ENCODE data around the gene CCDC6. TPM values are rescaled to one million over a fixed set of nuclear protein-coding genes. Genes with fewer than 3 reads are reported as not detected.

Gene CCDC6
- total and polyA plus RNA-seq, 2 of the 4 experiments (the other 2 are of a cell fraction) = 21.8 to 30.8 TPM

GRCh38 chr10:59819683-59820082 lies 86.7 kb downstream of the CCDC6 start:
- ChIA-PET POLR2A (ENCODE audit: unreplicated experiment) (no interaction called here), CTCF (no interaction called here)
- peaks cover 2% of the 10 kb centered on the region; the same call in 1 of the 2 replicates for H3K36me3 ChIP-seq (ENCODE audit: control insufficient read depth, insufficient read depth, low read length)
- no TSS peak for BruUV-seq (replicated peaks)
- no peak for DNase-seq
- no CpG with 5 or more reads among the region's 2 CpGs for WGBS, 2 experiments (ENCODE audit: extremely low coverage in 2 of 2, insufficient read length in 1 of 2)
- no peak overlapping the region for H2BK120ac ChIP-seq (ENCODE audit: low read depth, low read length)
- in situ Hi-C loops (cut with MboI; ENCODE audit: low sequenced_read_pairs) = no loop called here
- no peaks in the 10 kb centered on the region for H3K27me3 ChIP-seq (ENCODE audit: control insufficient read depth, insufficient read depth, low read length)
- H4K20me1 ChIP-seq (ENCODE audit: insufficient read depth, low read length) = no peaks in the 10 kb centered on the region
- no peaks in the 10 kb centered on the region for H3K4me1 ChIP-seq (ENCODE audit: control insufficient read depth, insufficient read depth, low read length)
- H3K23ac ChIP-seq (ENCODE audit: low read depth, low read length) = no peak overlapping the region
- no peak overlapping the region for H2BK5ac ChIP-seq (ENCODE audit: low read depth, low read length, poor library complexity, severe bottlenecking)
- no peak overlapping the region for H4K5ac ChIP-seq (ENCODE audit: low read depth, low read length)
- H2AK5ac ChIP-seq (ENCODE audit: low read depth, low read length) = no peak overlapping the region
- H3K14ac ChIP-seq (replicated peaks; ENCODE audit: low read depth, low read length) = no peak overlapping the region
- peaks cover 18 to 41% of the 10 kb centered on the region in 2 experiments for H3K79me1 ChIP-seq (ENCODE audit: low read depth in 1 of 2, low read length in 2 of 2)
- no peak overlapping the region for H2AK9ac ChIP-seq (replicated peaks; ENCODE audit: low read depth, low read length, poor library complexity)
- no peak overlapping the region for H4K8ac ChIP-seq (ENCODE audit: low read depth in 2 of 2, low read length in 2 of 2)
- no peak overlapping the region for H2AFZ ChIP-seq (replicated peaks; ENCODE audit: low read length, poor library complexity)
- no peak overlapping the region for H3K9ac ChIP-seq (ENCODE audit: low read depth, low read length)
- dilution Hi-C loops (cut with HindIII; ENCODE audit: low sequenced_read_pairs, unreplicated experiment) = no loop called here
- no peak overlapping the region for H3K56ac ChIP-seq (ENCODE audit: extremely low read depth, insufficient read depth, low read length)
- intact Hi-C loops (cut with micrococcal nuclease) = no loop called here
- H3K9me1 ChIP-seq (ENCODE audit: insufficient read depth, low read length) = peaks cover 2% of the 10 kb centered on the region; the same call in 1 of the 2 replicates
- no peak overlapping the region for H2BK15ac ChIP-seq (ENCODE audit: low read depth, low read length)
- H3K4me3 ChIP-seq (ENCODE audit: insufficient read depth, low read depth, low read length) = no peak overlapping the region
- H4K91ac ChIP-seq (ENCODE audit: insufficient read depth, low read depth, low read length) = no peak overlapping the region
- no peak overlapping the region for H3K4me2 ChIP-seq (ENCODE audit: low read depth, low read length)
- no peak overlapping the region for H3K18ac ChIP-seq (ENCODE audit: low read depth, low read length)
- no peak overlapping the region for H3K4ac ChIP-seq (ENCODE audit: low read depth, low read length)
- H3K27ac ChIP-seq (ENCODE audit: insufficient read depth, low read length) = no peak overlapping the region
- ATAC-seq (ENCODE audit: low read depth) = no peak
- TF ChIP-seq MAZ (IDR thresholded peaks at IDR 0.05; ENCODE audit: borderline replicate concordance, low read depth, low read length) (no peak), RAD21 (IDR thresholded peaks at IDR 0.05; ENCODE audit: low read length) (no peak), BHLHE40 (IDR thresholded peaks at IDR 0.05; ENCODE audit: low read depth, low read length) (no peak), MXI1 (IDR thresholded peaks at IDR 0.05; ENCODE audit: borderline replicate concordance, low read depth, low read length) (no peak), MAFK (IDR thresholded peaks at IDR 0.05; ENCODE audit: low read depth, low read length) (no peak), ELK1 (IDR thresholded peaks at IDR 0.05; ENCODE audit: borderline replicate concordance, low read depth, low read length) (no peak), FOS (IDR thresholded peaks at IDR 0.05; ENCODE audit: low read depth, low read length) (no peak), USF2 (IDR thresholded peaks at IDR 0.05; ENCODE audit: low read depth, low read length) (no peak), RCOR1 (IDR thresholded peaks at IDR 0.05; ENCODE audit: insufficient replicate concordance, low read length) (no peak), SMC3 (IDR thresholded peaks at IDR 0.05; ENCODE audit: low read depth, low read length) (no peak), POLR2A (IDR thresholded peaks at IDR 0.05; ENCODE audit: low read depth, low read length) (no peak), CEBPB (IDR thresholded peaks at IDR 0.05; ENCODE audit: low read depth, low read length) (no peak), NFE2L2 (IDR thresholded peaks at IDR 0.05; ENCODE audit: low read depth, low read length) (no peak)
- no peaks in the 10 kb centered on the region for H3K9me3 ChIP-seq (ENCODE audit: control insufficient read depth, insufficient read depth, low read length)
- H2BK20ac ChIP-seq (ENCODE audit: low read depth, low read length) = no peak overlapping the region

Measured in IMR-90 (cell line).